NCI-H82 (cell line): ENCODE measurements around the gene DLL4.
A peak's percentile ranks its signal among the peaks of the same experiment; 100 is the strongest.

Experiments used
- DNase-seq: peaks from one replicate; lab custom pipeline; 2025; lab: John Stamatoyannopoulos, UW

Gene DLL4

GRCh38 chr15:40906091-40906990 lies 22.8 kb upstream of the DLL4 start:
- DNase-seq, result peak; percentile 91

- DNase-seq, result peak; percentile 63
Observed at GRCh38 chr15:40906991-40907802, 21.9 kb upstream of the DLL4 start.

GRCh38 chr15:40908095-40908494 lies 21.0 kb upstream of the DLL4 start:
- DNase-seq, result no peak

GRCh38 chr15:40909662-40910630 lies 19.2 kb upstream of the DLL4 start:
- DNase-seq, result no peak

- peak; percentile 91 for DNase-seq
Observed at GRCh38 chr15:40911141-40911540, 18.0 kb upstream of the DLL4 start.

GRCh38 chr15:40911693-40912092 lies 17.4 kb upstream of the DLL4 start:
- DNase-seq, result no peak

GRCh38 chr15:40912478-40912877 lies 16.7 kb upstream of the DLL4 start:
- DNase-seq, result no peak

GRCh38 chr15:40914013-40914412 lies 15.1 kb upstream of the DLL4 start:
- DNase-seq, result no peak

- DNase-seq, result peak; percentile 25
Observed at GRCh38 chr15:40914486-40914885, 14.7 kb upstream of the DLL4 start.

- no peak for DNase-seq
Observed at GRCh38 chr15:40915116-40915661, 14.0 kb upstream of the DLL4 start.

- DNase-seq, result no peak
Observed at GRCh38 chr15:40915679-40916078, 13.5 kb upstream of the DLL4 start.

GRCh38 chr15:40917585-40917984 lies 11.6 kb upstream of the DLL4 start:
- peak; percentile 38 for DNase-seq

- no peak for DNase-seq
Observed at GRCh38 chr15:40918146-40918798, 10.9 kb upstream of the DLL4 start.

- no peak for DNase-seq
Observed at GRCh38 chr15:40918799-40919392, 10.2 kb upstream of the DLL4 start.

GRCh38 chr15:40921949-40922607 lies 7.1 kb upstream of the DLL4 start:
- DNase-seq, result no peak

GRCh38 chr15:40922608-40923005 lies 6.5 kb upstream of the DLL4 start:
- no peak for DNase-seq

- no peak for DNase-seq
Observed at GRCh38 chr15:40923551-40923950, 5.6 kb upstream of the DLL4 start.

- DNase-seq, result no peak
Observed at GRCh38 chr15:40925495-40925862, 3.7 kb upstream of the DLL4 start.

GRCh38 chr15:40925863-40926658 lies 3.1 kb upstream of the DLL4 start:
- peak; percentile 22 for DNase-seq
